RKO (cell line): ENCODE results near the gene MYT1.
"Not testable (repeated sequence)": the region's sequence is repeated elsewhere in the genome, so short reads cannot be mapped to it uniquely, and the experiment has no call there.

Source experiments
- DNase-seq: peaks from one replicate; pipeline ENCODE4 v3.0.0-alpha.2; 2016; ENCODE audit warnings: low spot score

Gene MYT1

DNA sequence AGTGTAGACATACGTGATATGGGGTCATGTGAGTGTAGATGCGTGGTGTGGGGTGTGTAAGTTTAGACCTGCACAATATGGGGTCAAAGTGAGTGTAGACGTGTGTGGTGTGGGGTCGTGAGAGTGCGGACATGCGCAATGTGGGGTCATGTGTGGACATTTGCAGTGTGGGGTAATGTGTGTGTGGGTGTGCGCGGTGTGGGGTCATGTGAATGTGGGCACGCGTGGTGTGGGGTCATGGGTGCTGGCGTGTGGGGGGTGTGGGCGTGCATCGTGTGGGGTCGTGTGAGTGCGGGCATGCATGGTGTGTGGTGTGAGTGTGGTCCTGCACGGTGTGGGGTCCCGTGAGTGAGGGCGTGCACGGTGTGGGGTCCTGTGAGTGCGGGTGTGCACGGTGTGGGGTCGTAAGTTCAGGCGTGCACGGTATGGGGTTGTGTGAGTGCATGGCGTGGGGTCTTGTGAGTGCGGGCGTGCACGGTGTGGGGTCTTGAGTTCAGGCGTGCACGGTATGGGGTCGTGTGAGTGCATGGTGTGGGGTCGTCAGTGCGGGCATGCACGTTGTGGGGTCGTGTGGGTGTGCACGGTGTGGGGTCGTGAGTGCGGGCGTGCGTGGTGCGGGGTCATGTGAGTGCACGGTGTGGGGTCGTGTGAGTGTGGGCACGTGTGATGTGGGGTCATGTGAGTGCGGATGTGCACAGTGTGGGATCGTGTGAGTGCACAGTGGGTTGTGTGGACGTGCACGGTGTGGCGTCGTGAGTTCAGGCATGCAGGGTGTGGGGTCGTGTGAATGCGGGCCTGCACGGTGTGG, 105.6 kb downstream of the MYT1 start:
- DNase-seq: no peak

DNA sequence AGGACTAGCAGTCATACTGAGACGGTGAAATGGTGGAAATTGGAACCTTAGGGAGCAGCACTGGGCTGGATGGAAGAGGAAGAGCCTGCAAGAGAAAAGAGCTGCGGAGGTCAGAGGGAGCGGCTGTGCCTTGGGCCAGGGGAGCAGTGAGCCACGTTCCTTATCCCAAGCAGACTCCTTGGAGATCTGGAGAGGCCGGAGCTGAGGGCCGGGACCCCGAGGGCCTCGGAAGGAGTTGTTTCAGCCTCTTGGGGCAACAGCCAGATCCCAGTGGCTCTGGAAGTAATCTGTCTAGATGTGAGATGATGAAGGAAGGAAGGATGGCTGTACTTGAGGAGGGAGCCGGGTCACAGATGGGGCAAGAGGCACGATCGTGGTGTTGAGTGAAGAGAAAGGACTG, 107.4 kb downstream of the MYT1 start:
- DNase-seq: no peak

DNA sequence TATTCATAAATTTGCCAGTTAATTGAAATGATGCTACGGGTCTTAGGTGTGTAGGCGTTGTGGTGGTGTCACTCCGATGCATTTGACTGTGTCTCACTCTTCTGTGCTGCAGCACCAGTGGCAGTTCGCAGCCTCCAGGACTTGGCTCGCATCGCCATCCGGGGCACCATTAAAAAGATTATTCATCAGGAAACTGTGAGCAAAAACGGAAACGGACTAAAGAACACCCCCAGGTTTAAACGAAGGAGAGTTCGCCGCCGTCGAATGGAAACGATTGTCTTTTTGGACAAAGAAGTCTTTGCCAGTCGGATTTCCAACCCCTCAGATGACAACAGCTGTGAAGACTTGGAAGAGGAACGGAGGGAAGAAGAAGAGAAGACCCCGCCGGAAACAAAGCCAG, 108.9 kb downstream of the MYT1 start:
- no peak for DNase-seq

DNA sequence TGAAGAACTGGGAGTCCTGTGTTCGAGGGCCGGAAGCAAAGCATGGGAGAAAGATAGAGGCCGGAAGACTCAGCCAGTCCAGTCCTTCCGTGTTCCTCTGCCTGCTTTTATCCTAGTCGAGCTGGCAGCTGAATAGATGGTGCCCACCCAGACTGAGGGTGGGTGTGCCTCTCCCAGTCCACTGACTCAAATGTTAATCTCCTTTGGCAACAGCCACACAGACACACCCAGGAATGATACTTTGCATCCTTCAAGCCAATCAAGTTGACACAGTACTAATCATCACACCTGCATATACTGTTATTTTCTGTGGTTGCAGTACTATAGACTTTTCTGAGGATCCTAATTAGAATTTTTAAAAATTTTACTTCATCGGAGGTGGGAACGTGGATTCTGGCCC, 112.6 kb downstream of the MYT1 start:
- no peak for DNase-seq

DNA sequence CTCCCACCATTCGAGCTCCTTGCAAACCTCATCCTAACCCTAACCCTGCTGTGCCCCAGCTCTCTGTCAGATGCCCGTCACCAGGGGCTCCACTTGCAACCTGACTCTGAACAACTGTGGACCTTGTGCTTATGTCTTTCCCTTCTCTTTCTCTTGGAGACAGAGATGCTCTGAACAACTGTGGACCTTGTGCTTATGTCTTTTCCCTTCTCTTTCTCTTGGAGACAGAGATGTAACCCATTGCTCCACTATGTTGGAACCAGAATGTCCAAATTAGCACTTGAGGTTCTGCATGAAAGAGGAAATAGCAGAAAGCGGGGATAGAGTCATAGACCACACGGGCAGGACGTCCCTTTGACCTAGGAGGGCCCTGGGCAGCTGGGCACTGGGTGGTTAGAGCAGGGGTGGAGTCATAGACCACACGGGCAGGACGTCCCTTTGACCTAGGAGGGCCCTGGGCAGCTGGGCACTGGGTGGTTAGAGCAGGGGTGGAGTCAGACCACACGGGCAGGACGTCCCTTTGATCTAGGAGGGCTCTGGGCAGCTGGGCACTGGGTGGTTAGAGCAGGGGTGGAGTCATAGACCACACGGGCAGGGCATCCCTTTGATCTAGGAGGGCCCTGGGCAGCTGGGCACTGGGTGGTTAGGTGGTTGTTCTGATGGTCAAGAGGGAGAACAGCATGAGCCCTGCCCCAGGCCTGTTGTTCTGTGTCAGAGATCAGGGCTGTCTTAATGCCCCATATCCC, 113.5 kb downstream of the MYT1 start:
- DNase-seq: no peak

DNA sequence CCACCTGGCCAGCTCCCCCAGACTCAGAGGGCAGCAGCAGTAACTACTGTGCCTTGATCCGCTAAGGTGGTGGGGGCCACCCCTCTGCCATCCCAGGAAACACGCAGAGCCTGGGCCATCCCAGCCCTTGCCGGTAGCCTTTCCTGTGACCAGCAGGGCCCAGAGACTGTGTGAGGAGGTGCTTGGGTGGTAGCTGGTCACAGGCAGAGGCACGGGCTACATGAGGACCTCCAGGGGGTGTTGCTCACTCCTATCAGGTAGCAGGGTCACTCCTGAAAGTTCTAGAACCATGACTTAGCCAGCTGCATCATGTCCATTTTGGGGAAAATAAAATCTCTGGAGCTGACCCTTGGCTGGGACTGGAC, 114.0 kb downstream of the MYT1 start:
- DNase-seq: no peak

DNA sequence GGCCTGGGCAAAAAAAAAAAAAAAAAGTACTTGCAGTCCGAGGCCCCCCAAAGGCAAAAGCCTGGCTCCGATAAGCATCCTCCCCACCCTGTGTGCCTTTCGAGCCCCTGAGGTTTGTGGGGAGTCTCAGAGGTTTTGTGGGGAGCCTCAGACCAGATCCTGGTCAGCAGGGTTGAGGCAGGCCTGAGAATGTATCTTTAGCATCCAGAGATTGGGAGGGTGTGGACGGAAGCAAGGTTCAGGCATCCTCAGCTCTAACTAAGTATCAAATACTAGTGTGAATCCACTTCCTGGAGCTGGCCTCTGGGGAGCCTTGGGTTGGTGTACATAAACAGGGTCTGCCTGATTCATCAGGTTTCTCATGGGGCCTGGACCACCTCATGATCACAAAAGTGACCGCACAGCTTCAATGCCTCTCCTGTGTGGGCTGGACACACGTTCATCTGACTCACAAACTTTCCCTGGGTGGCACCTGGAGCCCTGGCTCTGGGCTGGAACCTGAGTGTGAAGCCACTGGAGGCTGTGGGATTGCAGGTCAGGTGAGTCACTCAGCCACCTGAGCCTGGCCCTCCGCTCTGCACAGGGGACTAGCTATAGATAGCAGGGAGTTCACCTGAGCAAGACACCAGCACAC, 115.7 kb downstream of the MYT1 start:
- DNase-seq: no peak

DNA sequence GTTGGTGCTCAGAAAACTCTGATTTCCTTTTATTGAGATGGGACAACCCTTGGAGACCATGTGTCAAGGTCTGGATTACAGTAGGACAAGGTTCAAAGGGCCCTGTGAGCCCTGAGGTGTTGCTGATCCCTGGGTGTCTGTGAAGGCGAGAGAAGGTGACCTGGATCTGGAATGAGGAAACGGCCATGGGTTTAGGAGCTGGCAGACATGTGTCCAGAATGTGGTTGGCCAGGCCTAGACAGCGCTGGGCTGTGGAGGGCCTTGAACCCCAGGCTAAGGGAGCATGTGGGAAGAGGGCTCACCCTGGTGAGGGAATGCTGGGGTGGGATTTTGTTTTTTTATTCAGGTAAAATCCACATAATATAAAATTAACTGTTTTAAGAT, 116.2 kb downstream of the MYT1 start:
- no peak for DNase-seq

DNA sequence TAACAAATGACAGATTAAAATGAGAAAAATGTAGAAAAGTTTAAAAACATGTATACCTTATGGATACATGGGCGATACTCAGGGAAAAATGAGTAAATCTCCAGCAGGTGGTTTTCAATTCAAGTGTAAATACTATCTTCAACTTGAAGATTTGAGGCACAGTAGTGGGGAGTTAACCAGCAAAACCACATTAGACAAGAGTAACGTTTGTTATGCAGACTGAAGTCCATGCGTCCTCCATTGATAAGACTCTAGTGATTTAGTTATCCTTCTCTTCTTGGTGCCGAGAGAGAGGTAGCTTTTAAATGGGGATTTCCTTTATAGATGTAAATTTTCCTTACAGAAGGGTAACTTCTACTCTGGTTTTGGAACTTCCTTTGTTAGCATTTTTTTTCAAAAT, 119.4 kb downstream of the MYT1 start:
- DNase-seq: no peak

DNA sequence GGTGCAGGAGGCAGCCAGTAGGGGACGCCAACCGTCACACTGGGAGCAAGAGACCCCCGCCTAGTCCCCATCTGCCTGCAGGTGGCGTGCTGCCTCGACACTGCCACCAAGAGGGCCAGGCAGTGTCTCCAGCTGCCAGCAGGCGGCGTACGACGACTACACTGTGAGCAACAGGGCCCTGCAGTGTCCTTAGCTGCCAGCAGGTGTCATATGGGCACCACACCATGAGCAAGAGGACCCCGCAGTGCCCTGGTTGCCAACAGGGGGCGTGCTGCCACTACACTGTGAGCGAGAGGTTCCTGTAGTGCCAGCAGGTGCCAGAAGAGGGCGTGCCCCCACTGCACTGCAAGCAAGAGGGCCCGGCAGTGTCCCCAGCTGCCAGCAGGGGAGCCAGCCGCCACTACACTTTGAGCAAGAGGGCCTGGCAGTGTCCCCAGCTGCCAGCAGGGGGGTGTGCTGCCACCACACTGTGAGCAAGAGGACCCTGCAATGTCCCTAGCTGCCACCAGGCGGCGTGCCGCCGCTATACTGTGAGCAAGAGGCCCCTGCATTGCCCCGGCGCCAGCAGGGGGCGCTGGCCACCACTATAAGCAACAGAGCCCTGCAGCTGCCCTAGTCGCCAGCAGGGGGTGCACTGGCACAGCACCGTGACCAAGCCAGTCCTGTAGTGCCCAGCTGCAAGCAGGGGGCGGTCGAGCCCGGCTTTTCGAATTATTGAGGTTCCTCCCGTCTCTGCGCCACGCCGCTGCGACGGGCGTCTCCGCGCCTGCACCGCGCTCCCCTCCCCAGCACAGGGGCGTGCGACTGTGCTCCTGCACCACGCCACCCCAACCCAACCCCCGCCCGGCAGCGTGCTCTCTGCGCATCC, 121.6 kb downstream of the MYT1 start:
- peak; percentile 85 for DNase-seq

DNA sequence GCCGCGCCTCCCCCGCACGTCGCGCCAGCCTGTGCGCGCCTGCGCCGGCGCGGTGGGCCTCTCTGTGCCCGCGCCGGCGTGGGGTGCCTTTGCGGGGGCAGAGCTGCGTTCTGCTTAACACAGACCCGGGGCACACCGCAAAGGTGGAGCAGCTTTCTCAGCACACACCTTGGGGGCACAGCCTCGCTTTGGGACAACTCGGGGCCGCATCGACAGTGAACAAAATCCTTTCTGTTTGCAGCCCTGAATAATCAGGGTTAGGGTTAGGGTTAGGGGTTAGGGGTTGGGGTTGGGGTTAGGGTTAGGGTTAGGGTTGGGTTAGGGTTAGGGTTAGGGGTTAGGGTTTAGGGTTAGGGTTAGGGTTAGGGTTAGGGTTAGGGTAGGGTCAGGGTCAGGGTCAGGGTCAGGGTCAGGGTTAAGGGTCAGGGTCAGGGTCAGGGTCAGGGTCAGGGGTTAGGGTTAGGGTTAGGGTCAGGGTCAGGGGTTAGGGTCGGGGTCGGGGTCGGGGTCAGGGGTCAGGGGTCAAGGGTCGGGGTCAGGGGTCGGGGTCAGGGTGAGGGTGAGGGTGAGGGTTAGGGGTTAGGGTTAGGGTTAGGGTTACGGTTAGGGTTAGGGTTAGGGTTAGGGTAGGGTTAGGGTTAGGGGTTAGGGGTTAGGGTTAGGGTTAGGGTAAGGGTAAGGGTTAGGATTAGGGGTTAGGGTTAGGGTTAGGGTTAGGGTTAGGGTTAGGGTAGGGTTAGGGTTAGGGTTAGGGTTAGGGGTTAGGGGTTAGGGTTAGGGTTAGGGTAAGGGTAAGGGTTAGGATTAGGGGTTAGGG, 122.4 kb downstream of the MYT1 start:
- DNase-seq: not testable (repeated sequence)

DNA sequence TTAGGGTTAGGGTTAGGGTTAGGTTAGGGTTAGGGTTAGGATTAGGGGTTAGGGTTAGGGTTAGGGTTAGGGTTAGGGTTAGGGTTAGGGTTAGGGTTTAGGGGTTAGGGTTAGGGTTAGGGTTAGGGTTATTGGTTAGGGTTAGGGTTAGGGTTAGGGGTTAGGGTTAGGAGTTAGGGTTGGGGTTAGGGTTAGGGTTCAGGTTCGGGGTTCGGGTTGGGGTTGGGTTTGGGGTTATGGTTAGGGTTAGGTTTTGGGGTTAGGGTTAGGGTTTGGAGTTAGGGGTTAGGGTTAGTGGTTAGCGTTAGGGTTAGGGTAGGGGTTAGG, 123.0 kb downstream of the MYT1 start:
- DNase-seq: not testable (repeated sequence)
